Retinal pigment epithelial cell (primary cell): Measurements from ENCODE around the gene SYNPR.
A peak's percentile ranks its signal among the peaks of the same experiment; 100 is the strongest.

Experiments
- DNase-seq: peaks from one replicate; pipeline ENCODE4 v3.0.0-alpha.2; 2010; ENCODE audit warnings: low read depth
- H3K4me3 ChIP-seq: 2 replicates; pipeline ENCODE4 v1.5.1; 2011; ENCODE audit warnings: mild to moderate bottlenecking, low read length, control low read depth, moderate library complexity
- TF ChIP-seq, protein P1 (sequence below): conservative IDR thresholded peaks from 2 replicates; pipeline ENCODE4 v1.5.1; 2011; ENCODE audit warnings: low read depth, low read length, control low read depth, inconsistent platforms

The SYNPR gene

GRCh38 chr3:63584681-63585080, 306.6 kb downstream of the SYNPR start:
- DNase-seq, result no peak
- H3K4me3 ChIP-seq, result no peak overlapping the region
- TF ChIP-seq, protein P1, sequence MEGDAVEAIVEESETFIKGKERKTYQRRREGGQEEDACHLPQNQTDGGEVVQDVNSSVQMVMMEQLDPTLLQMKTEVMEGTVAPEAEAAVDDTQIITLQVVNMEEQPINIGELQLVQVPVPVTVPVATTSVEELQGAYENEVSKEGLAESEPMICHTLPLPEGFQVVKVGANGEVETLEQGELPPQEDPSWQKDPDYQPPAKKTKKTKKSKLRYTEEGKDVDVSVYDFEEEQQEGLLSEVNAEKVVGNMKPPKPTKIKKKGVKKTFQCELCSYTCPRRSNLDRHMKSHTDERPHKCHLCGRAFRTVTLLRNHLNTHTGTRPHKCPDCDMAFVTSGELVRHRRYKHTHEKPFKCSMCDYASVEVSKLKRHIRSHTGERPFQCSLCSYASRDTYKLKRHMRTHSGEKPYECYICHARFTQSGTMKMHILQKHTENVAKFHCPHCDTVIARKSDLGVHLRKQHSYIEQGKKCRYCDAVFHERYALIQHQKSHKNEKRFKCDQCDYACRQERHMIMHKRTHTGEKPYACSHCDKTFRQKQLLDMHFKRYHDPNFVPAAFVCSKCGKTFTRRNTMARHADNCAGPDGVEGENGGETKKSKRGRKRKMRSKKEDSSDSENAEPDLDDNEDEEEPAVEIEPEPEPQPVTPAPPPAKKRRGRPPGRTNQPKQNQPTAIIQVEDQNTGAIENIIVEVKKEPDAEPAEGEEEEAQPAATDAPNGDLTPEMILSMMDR, result no peak

GRCh38 chr3:63585927-63586326, 307.8 kb downstream of the SYNPR start:
- no peak overlapping the region for H3K4me3 ChIP-seq
- TF ChIP-seq, protein P1, result no peak
- DNase-seq, result no peak

DNA sequence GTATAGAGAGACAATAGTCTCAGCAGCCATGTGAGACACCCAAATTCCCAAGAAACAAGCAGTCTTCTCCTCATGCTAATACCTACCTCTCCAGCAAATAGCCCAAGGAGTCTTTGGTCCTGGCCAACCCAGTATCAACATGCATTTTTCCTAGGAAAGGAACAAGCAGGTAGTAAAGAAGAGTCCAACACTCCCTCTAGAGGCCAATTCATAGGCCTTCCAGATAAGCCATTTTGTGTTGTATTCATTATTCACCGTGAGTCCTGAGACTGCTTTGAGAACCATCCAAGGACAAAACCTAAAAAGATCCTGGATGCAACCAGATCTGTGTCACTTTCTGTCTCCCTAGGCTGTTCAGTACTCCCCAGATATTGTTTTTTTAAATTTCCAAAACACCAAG, 310.8 kb downstream of the SYNPR start:
- TF ChIP-seq, protein P1, result peak; percentile 17
- no peak for DNase-seq
- no peak overlapping the region for H3K4me3 ChIP-seq

GRCh38 chr3:63593779-63594178, 315.7 kb downstream of the SYNPR start:
- TF ChIP-seq, protein P1, result no peak
- no peak for DNase-seq
- no peak overlapping the region for H3K4me3 ChIP-seq

- TF ChIP-seq, protein P1, result no peak
- DNase-seq, result no peak
- H3K4me3 ChIP-seq, result no peak overlapping the region
Observed at GRCh38 chr3:63595221-63595620, 317.1 kb downstream of the SYNPR start.

DNA sequence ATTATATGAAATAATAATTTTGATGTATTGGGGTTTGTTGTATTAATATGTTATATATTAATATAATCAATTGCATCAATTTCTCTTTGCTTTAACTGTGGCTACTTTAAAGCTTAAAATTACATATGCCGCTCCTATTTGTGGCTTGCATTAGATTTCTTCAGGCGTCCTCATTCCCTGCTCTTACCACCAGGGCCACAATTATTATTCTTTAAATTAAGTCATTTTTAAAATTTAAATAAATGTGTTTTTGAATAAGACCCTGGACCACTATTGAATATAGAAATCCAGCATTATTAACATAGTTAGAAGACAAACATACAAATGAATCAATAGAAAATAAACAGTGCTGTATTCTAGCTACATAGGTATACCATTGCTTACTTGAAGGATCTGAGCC, 318.9 kb downstream of the SYNPR start:
- no peak overlapping the region for H3K4me3 ChIP-seq
- TF ChIP-seq, protein P1, result no peak
- no peak for DNase-seq

GRCh38 chr3:63607716-63608115, 329.6 kb downstream of the SYNPR start:
- no peak for DNase-seq
- no peak overlapping the region for H3K4me3 ChIP-seq
- TF ChIP-seq, protein P1, result no peak
